BJ (cell line): ENCODE data around the gene ECE1. TPM values are rescaled to one million over a fixed set of nuclear protein-coding genes. Genes with fewer than 3 reads are reported as not detected.

Source experiments
- CTCF ChIA-PET: fragments of 350-600 bp; formaldehyde crosslinking; extraction: SDS; loops from one replicate; lab custom pipeline; 2021; ENCODE audit warnings: antibody characterized with exemption, inconsistent platforms; lab: Yijun Ruan, JAX
- POLR2A ChIA-PET: fragments of 300-600 bp; sonication (Branson Sonifier 250); formaldehyde crosslinking; extraction: SDS; loops from one replicate; lab custom pipeline; 2021; ENCODE audit warnings: antibody characterized with exemption; lab: Charles Lee
- DNase-seq: peaks from one replicate; pipeline ENCODE4 v3.0.0-alpha.2; 2011; ENCODE audit warnings: low read depth
- H3K27me3 ChIP-seq: 2 replicates; pipeline ENCODE4 v1.6.0; 2011; ENCODE audit warnings: low read length; ENCODE audit not compliant: control insufficient read depth, insufficient read depth
- H3K36me3 ChIP-seq: 2 replicates; pipeline ENCODE4 v1.5.1; 2011; ENCODE audit warnings: low read length; ENCODE audit not compliant: control insufficient read depth, insufficient read depth
- H3K4me3 ChIP-seq: 2 replicates; pipeline ENCODE4 v1.5.1; 2011; ENCODE audit warnings: low read depth, mild to moderate bottlenecking, control low read depth, low read length
- polyA plus RNA-seq: library from polyadenylated mRNA; depleted of rRNA; stranded (reverse); fragments of >200 nt; gene quantifications from 2 replicates; pipeline ENCODE4 v1.2.3, GENCODE V29; 2011
- TF ChIP-seq, protein P1 (sequence below): IDR thresholded peaks from 2 replicates; pipeline ENCODE4 v1.5.1; 2011; ENCODE audit warnings: low read depth, mild to moderate bottlenecking, control low read depth, inconsistent platforms, low read length, moderate library complexity; ENCODE audit not compliant: insufficient read depth

ECE1 gene
- polyA plus RNA-seq, 1 experiment: 150 TPM

GRCh38 chr1:21189906-21190500 is 100.3 kb downstream of the ECE1 start:
- CTCF ChIA-PET: interaction anchor here (0.6 to 7.2 kb wide), 4 partner anchors 8 to 494 kb away, joined by 3 to 147 read pairs (median 6); no protein-coding TSS in a partner anchor
- DNase-seq: no peak
- H3K4me3 ChIP-seq: no peak overlapping the region
- POLR2A ChIA-PET: no interaction called here
- TF ChIP-seq, protein P1, sequence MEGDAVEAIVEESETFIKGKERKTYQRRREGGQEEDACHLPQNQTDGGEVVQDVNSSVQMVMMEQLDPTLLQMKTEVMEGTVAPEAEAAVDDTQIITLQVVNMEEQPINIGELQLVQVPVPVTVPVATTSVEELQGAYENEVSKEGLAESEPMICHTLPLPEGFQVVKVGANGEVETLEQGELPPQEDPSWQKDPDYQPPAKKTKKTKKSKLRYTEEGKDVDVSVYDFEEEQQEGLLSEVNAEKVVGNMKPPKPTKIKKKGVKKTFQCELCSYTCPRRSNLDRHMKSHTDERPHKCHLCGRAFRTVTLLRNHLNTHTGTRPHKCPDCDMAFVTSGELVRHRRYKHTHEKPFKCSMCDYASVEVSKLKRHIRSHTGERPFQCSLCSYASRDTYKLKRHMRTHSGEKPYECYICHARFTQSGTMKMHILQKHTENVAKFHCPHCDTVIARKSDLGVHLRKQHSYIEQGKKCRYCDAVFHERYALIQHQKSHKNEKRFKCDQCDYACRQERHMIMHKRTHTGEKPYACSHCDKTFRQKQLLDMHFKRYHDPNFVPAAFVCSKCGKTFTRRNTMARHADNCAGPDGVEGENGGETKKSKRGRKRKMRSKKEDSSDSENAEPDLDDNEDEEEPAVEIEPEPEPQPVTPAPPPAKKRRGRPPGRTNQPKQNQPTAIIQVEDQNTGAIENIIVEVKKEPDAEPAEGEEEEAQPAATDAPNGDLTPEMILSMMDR: no peak
- no peaks in the 10 kb centered on the region for H3K36me3 ChIP-seq
- no peaks in the 10 kb centered on the region for H3K27me3 ChIP-seq

GRCh38 chr1:21189421-21189820 is 100.8 kb downstream of the ECE1 start:
- CTCF ChIA-PET: interaction anchor here (1.3 kb wide), 1 partner anchor 493 kb away, joined by 8 read pairs; no protein-coding TSS in a partner anchor
- TF ChIP-seq, protein P1: no peak

DNA sequence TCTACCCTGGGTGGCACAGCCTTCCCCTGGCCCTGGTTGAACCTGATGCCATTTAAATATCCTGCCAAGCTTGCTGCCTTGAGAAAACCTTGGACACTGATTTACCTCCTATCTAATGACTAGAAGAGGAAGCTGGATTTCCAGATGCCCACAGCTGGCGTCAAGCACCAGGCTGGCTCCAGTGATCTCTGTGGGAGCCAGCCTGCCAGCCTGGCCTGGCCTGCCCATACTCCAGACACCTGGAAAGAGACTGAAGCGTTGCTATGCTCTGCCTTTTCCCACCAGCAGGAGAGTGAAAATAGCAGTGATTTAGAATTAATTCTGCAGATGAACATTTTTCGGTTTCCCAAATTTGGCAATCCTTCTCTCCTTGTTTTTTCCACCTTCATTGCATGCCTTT is 102.0 kb downstream of the ECE1 start:
- H3K36me3 ChIP-seq: no peaks in the 10 kb centered on the region
- no peaks in the 10 kb centered on the region for H3K27me3 ChIP-seq
- H3K4me3 ChIP-seq: no peak overlapping the region
- no peak for DNase-seq
- TF ChIP-seq, protein P1: no peak
- POLR2A ChIA-PET: no interaction called here
- CTCF ChIA-PET: interaction anchor here (1.2 kb wide), 1 partner anchor 492 kb away, joined by 5 read pairs; no protein-coding TSS in a partner anchor

More at GRCh38 chr1:21189421-21189820, 100.8 kb downstream of the ECE1 start:
- H3K36me3 ChIP-seq: no peaks in the 10 kb centered on the region
- no peak for DNase-seq
- H3K27me3 ChIP-seq: no peaks in the 10 kb centered on the region
- no peak overlapping the region for H3K4me3 ChIP-seq
- POLR2A ChIA-PET: no interaction called here

- Histone ChIP-seq H3K4me3 (no peak overlapping the region), H3K27me3 (no peaks in the 10 kb centered on the region), H3K36me3 (no peaks in the 10 kb centered on the region)
- CTCF ChIA-PET: interaction anchor here (0.7 to 3.2 kb wide), 3 partner anchors 10 to 486 kb away, joined by 3 to 20 read pairs (median 3); no protein-coding TSS in a partner anchor
- POLR2A ChIA-PET: no interaction called here
- no peak for DNase-seq
- TF ChIP-seq, protein P1: no peak
Observed at GRCh38 chr1:21185221-21185731, 105.0 kb downstream of the ECE1 start.

- H3K4me3 ChIP-seq: no peak overlapping the region
- TF ChIP-seq, protein P1: no peak
- H3K36me3 ChIP-seq: no peaks in the 10 kb centered on the region
- H3K27me3 ChIP-seq: no peaks in the 10 kb centered on the region
- ChIA-PET CTCF (interaction anchor here (0.8 to 3.2 kb wide), 5 partner anchors 9 to 487 kb away, joined by 3 to 20 read pairs (median 7); no protein-coding TSS in a partner anchor), POLR2A (interaction anchor here (0.6 kb wide), 1 partner anchor 397 kb away, joined by 4 read pairs; the partner anchor contains the start of gene HP1BP3)
- DNase-seq: no peak
Observed at GRCh38 chr1:21184276-21184675, 106.0 kb downstream of the ECE1 start.
